Heart right ventricle (tissue), 16 donors: ENCODE results near the gene PTGER3. TPM values are rescaled to one million over a fixed set of nuclear protein-coding genes. Genes with fewer than 3 reads are reported as not detected.
A peak's percentile ranks its signal among the peaks of the same experiment; 100 is the strongest.

Source experiments
- ATAC-seq, 8 donors: fragments of 200-7000 bp; cut with Tn5 transposase; one replicate each; pipeline ENCODE4 v1.9.1; 2020; ENCODE audit warnings: mild to moderate bottlenecking in 8 of 8, moderate library complexity in 8 of 8, moderate number of reproducible peaks in 1 of 8
- DNase-seq, 2 donors: peaks; one replicate each; pipeline ENCODE4 v3.0.0-alpha.2; 2020
- H3K27ac ChIP-seq, 10 donors: fragments of 200-600 bp; sonication (generic) in 2 of 10; one replicate each; pipeline versions ENCODE4 v1.5.0 to v1.8.0; 2020 to 2022; ENCODE audit warnings: mild to moderate bottlenecking in 3 of 10
- H3K27me3 ChIP-seq, 7 donors: fragments of 200-600 bp; one replicate each; pipeline ENCODE4 v1.8.0; 2021 to 2022; ENCODE audit warnings: mild to moderate bottlenecking in 2 of 7
- H3K36me3 ChIP-seq, 9 donors: fragments of 200-600 bp; sonication (generic) in 1 of 9; one replicate each; pipeline versions ENCODE4 v1.5.0 to v1.8.0; 2020 to 2022; ENCODE audit warnings: mild to moderate bottlenecking in 2 of 9
- H3K4me1 ChIP-seq, 9 donors: fragments of 200-600 bp; sonication (generic) in 1 of 9; one replicate each; pipeline versions ENCODE4 v1.5.0 to v1.8.0; 2020 to 2022; ENCODE audit warnings: mild to moderate bottlenecking in 4 of 9
- H3K4me3 ChIP-seq, 10 donors: fragments of 200-600 bp; sonication (generic) in 2 of 10; one replicate each; pipeline versions ENCODE4 v1.5.0 to v1.8.0; 2020 to 2022; ENCODE audit warnings: mild to moderate bottlenecking in 7 of 10, moderate library complexity in 2 of 10
- H3K9me3 ChIP-seq, 11 donors: fragments of 200-600 bp in 10 of 11; sonication (generic) in 2 of 11; one replicate each; pipeline versions ENCODE4 v1.5.0 to v1.8.0; 2013 to 2022; ENCODE audit warnings: mild to moderate bottlenecking in 2 of 11, control low read depth in 1 of 11, moderate library complexity in 1 of 11
- WGBS, 2 donors: extraction: QIAGEN DNeasy Blood & Tissue Kit; methylation state at CpG; one replicate each; pipeline ENCODE4 v1.1.7; 2013; ENCODE audit warnings: inconsistent platforms in 1 of 2; 5-methylcytosine and 5-hydroxymethylcytosine counted together
- intact Hi-C, 10 donors: fragments of 100-400 bp; cut with DNase I; formaldehyde crosslinking; loops; one replicate each; pipeline versions ENCODE4 v1.11.1 to v1.14.2; 2022
- polyA plus RNA-seq, 2 donors: library from polyadenylated mRNA; stranded (reverse); fragments of 200-250 nt; gene quantifications; one replicate each; pipeline ENCODE4 v1.2.3, GENCODE V29; 2013
- total RNA-seq, 10 donors: library from RNA; stranded (reverse); fragmentation: NEBNext Ultra II Directional in 3 of 10; extraction: Animal tissue kit (Norgen Biotek cat#: 25700) in 3 of 10; gene quantifications; one replicate each; pipeline versions ENCODE4 v1.2.1 to v1.2.4, GENCODE V29; 2021 to 2023
- TF ChIP-seq, protein P1 (sequence below), 9 donors: fragments of 200-600 bp; sonication (generic) in 2 of 9; IDR thresholded peaks; one replicate each; pipeline versions ENCODE4 v1.5.0 to v1.8.0; 2021 to 2022; ENCODE audit warnings: antibody characterized with exemption in 9 of 9, mild to moderate bottlenecking in 5 of 9, moderate library complexity in 1 of 9
- donor health status: Arrhythmogenic right ventricular cardiomyopathy.
- donor health status: ischemic (EF 13 %, LVEDD 7.1; RV severe dilation, severe dysfunction).
- donor health status: healthy with polysubstance abuse.
- donor health status: DM: no; HTN: yes; CAD: no.
- donor health status: DM: no; HTN: no; CAD: no.
- donor health status: ischemic (EF 25% LVEDD 6.9; RV normal size, moderate dysfunction).
- donor health status: ischemic (EF 25% LVEDD 5.7; RV mildly dilated, moderate dysfunction).
- donor health status: healthy.
- donor health status: DM: yes; HTN: yes; CAD: no.
- donor health status: Ischemic cardiomyopathy.
- donor health status: ischemic (EF 35%, LVEDD 5.7; RV mildly dilated, moderate dysfunction).
- donor health status: nonischemic (EF 11% LVEDD 7.7; RV severe dilation, severe dysfunction).
- donor health status: DM: yes; HTN: yes; CAD: no.
- donor health status: PGD.
- donor health status: ischemic (EF 29% LVEDD 5.4; RV normal size, mild dysfunction).
- donor health status: nonischemic (EF 23%, LVEDD 6.1; RV moderate dilation, normal function).

The PTGER3 gene
- total and polyA plus RNA-seq, 12 donors = 0.11 to 4.6 (median 1.0) TPM

GRCh38 chr1:71080230-71080738 lies 32.7 kb upstream of the PTGER3 start:
- DNase-seq = no peak
- TF ChIP-seq, protein P1, sequence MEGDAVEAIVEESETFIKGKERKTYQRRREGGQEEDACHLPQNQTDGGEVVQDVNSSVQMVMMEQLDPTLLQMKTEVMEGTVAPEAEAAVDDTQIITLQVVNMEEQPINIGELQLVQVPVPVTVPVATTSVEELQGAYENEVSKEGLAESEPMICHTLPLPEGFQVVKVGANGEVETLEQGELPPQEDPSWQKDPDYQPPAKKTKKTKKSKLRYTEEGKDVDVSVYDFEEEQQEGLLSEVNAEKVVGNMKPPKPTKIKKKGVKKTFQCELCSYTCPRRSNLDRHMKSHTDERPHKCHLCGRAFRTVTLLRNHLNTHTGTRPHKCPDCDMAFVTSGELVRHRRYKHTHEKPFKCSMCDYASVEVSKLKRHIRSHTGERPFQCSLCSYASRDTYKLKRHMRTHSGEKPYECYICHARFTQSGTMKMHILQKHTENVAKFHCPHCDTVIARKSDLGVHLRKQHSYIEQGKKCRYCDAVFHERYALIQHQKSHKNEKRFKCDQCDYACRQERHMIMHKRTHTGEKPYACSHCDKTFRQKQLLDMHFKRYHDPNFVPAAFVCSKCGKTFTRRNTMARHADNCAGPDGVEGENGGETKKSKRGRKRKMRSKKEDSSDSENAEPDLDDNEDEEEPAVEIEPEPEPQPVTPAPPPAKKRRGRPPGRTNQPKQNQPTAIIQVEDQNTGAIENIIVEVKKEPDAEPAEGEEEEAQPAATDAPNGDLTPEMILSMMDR (IDR thresholded peaks at IDR 0.05) = no peak
- WGBS, 2 donors = 0% methylated on average over 17 of the region's 17 CpGs
- peak; percentile 6 to 47 (median 38) for ATAC-seq
- Histone ChIP-seq H3K4me1 (peaks cover 6 to 36% (median 18%) of the 10 kb centered on the region in 9 donors), H3K36me3 (peaks cover 0 to 37% (median 27%) of the 10 kb centered on the region in 9 donors), H3K9me3 (no peaks in the 10 kb centered on the region), H3K27me3 (peaks cover 0 to 9% (median 3%) of the 10 kb centered on the region in 7 donors), H3K4me3 (peak overlapping the region; percentile 72 to 90 (median 84)), H3K27ac (peak overlapping the region; percentile 46 to 94 (median 90))
- intact Hi-C loops = loop anchor here in 1 of 10 donors (10.0 kb wide), 1 partner anchor 445 kb away; no protein-coding TSS in a partner anchor

- Histone ChIP-seq H3K9me3 (no peaks in the 10 kb centered on the region), H3K4me3 (no peak overlapping the region), H3K27me3 (no peaks in the 10 kb centered on the region), H3K4me1 (peaks cover 6 to 32% (median 16%) of the 10 kb centered on the region in 9 donors), H3K27ac (no peak overlapping the region), H3K36me3 (peaks cover 0 to 93% (median 59%) of the 10 kb centered on the region in 9 donors)
- ATAC-seq (no peak), DNase-seq (no peak)
- intact Hi-C loops = no loop called here
- TF ChIP-seq, protein P1 (IDR thresholded peaks at IDR 0.05) = no peak
- WGBS, 2 donors = 95 to 100% methylated on average over 1 of the region's 1 CpG
These were observed 27.1 kb upstream of the PTGER3 start for GRCh38 chr1:71074681-71075080.

- Histone ChIP-seq H3K27ac (no peak overlapping the region), H3K9me3 (no peaks in the 10 kb centered on the region), H3K4me3 (no peak overlapping the region), H3K27me3 (no peaks in the 10 kb centered on the region), H3K4me1 (peaks cover 0 to 13% (median 0%) of the 10 kb centered on the region in 9 donors), H3K36me3 (peaks cover 0 to 100% (median 71%) of the 10 kb centered on the region in 9 donors)
- DNase-seq (no peak), ATAC-seq (no peak)
- intact Hi-C loops = no loop called here
- TF ChIP-seq, protein P1 (IDR thresholded peaks at IDR 0.05) = no peak
These were observed 24.7 kb upstream of the PTGER3 start for GRCh38 chr1:71072273-71072672.

DNA sequence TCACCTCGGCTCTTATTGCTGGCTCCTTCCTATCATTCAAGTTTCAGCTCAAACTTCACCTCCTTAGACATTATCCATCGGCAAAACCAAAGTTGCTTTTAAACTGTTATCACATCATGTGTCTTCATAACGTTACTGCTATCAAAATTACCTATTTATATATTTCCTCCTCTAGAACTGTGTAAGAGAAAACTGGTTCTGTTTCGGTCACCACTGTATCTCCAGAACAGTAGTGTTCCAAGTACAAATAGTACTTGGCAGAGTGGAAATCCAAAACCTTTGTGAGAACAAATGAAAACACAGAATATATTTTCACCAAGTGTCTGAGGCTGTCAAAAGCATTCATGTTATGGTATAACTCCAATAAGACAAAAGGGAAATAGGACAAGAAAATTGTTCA lies 24.1 kb upstream of the PTGER3 start:
- no peak overlapping the region for H3K27ac ChIP-seq
- intact Hi-C loops = no loop called here
- no peak for DNase-seq
- WGBS, 2 donors = 64 to 67% methylated on average over 4 of the region's 4 CpGs
- peak in 2 of 8 donors; percentile 61 to 79 for ATAC-seq
- no peak overlapping the region for H3K4me3 ChIP-seq
- H3K27me3 ChIP-seq = no peaks in the 10 kb centered on the region
- TF ChIP-seq, protein P1 (IDR thresholded peaks at IDR 0.05) = no peak
- no peaks in the 10 kb centered on the region for H3K9me3 ChIP-seq
- H3K36me3 ChIP-seq = peaks cover 0 to 100% (median 74%) of the 10 kb centered on the region in 9 donors
- H3K4me1 ChIP-seq = peaks cover 0 to 13% (median 0%) of the 10 kb centered on the region in 9 donors
